ENCODE results near the gene GLDN.

GLDN gene

DNA sequence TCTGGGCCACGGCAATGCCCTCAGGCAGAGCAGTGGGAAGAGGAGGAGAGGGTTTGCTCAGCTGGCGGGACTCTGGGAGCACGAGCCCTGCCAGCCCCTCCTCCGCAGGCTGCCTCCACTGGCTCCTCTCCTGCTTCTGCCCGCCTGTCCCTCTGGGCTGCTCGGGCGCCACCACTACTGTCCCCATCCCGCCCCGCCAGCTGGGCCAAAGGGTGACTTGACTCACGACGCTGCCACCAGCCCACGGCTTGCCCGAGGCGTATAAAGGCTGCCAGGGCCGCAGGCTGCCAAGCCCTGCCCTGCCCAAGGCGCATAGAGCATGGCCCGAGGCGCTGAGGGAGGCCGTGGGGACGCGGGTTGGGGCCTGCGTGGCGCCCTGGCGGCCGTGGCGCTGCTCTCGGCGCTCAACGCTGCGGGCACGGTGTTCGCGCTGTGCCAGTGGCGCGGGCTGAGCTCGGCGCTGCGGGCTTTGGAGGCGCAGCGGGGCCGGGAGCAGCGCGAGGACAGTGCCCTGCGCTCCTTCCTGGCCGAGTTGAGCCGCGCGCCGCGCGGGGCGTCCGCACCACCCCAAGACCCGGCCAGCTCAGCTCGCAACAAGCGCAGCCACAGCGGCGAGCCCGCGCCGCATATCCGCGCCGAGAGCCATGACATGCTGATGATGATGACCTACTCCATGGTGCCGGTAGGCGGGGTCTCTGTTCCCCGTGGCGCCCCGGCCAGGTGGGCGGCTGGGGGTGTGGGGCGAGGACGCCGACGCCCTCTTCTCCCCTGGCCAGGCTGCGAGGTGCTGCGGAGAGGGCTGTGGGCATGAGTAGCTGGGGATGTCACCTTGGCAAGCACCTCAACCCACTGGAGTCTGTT lies at the start of gene GLDN:
Gene GLDN, plus strand, starts transcription at position 290 of the 861 bp plus-strand sequence. Its CDS starts 30 bp downstream, at position 320.
- DNase-seq: no peak

GRCh38 chr15:51298620-51299019 lies 42.8 kb upstream of the GLDN start:
- DNase-seq: no peak

DNA sequence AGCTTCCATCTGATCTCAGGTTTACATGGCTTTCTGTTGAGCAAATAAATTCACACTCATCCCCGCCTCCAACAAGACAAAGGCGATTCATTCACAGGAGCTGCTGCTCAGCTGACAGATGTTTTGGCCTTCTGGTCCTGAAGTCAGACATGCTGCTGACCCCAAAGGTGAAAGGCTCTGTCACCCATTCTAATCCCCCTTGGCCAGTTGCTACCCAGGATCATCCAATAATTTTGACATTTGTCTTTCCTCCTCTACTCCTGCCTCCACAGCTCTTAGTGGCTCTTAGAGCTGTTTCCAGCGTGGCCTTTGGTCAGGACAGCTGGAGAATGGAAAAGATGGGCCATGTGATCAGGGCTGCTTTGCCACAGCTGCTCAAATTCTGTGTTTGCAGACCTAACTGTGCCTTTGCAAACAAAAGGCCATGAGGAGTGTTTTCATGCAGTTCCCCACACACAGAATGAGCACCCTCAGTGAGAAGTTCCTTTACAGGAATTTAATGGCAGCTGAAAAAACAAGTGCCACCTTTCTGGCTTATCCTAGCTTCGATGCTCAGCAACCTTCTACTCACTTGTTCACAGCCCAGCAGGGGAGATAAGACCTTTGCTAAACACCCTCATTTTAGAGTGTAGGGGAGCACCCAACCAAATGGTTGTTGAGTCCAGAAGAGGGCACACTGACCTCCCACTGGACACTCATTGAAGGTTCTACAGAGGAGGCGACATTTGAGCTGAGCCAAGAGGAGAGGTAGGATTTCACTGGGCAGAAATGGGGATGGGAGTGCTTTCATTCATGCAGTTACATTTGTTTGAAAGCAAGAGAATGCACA lies 42.1 kb upstream of the GLDN start:
- DNase-seq: no peak

GRCh38 chr15:51302480-51302879 lies 39.0 kb upstream of the GLDN start:
- no peak for DNase-seq

DNA sequence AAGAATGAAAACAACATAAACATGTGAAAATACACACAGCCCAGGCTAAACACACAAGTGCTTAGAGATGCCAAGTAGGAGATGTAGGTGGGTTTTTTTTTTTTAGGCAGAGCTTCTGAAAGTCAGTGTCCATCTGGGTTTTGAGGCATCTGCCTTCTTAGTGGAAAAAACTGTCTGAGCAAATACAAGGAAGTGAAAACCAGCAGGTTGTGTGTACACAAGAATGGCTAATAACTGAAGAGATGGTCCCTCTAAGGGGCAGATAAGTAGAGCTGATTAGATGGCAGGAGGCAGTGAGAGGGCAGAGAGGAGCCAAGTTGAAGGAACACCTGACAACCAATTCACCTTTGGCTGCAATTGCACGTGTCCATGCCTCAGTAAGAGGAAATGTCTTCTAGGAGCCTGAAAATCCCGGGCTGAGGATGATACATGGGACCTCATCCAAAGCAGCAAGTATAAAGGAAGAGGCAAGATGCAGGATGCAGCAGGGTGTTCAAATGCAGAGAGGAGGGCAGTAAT lies 37.9 kb upstream of the GLDN start:
- DNase-seq: no peak

GRCh38 chr15:51307325-51307724 lies 34.1 kb upstream of the GLDN start:
- no peak for DNase-seq

DNA sequence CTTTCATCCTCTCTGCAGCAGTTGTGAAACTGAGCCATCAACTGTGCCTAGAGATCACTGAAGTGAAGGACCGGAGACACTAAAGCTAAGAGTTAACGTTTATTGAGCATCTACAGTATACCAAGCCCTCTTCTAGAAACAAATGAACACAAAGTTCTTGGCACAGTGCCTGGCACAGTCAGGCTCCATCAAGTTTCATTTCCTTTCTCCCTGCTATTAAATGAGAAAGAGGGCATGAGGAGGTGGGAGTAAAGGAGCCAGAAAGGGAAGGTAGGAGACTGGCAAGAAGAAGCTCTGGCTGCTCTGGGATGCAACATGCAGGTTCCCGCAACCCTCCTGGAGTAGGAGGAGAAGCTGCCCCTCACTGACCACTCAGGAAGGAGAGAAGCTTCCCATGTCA lies 33.6 kb upstream of the GLDN start:
- DNase-seq: no peak

- DNase-seq: no peak
These were observed 31.4 kb upstream of the GLDN start for GRCh38 chr15:51310064-51310463.

DNA sequence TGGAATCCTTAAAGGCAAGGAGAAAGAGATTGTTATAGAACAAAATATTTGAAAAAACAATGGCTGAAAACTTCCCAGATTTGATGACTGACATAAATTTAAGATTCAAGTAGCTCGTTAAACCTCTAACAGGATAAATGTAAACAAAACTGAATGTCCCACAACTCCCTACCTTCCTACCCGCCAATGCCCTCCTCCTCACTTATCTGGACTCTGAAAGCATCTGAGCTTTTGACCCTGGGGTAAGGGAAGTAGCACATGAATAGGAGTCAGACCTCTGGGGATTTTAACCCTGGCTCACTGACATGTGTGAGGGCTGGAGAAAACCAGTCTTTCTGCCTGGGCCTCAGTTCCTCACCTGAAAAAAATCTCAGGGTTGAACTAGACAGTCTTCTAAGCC lies 29.9 kb upstream of the GLDN start:
- no peak for DNase-seq

GRCh38 chr15:51312166-51313073 lies 29.0 kb upstream of the GLDN start:
- DNase-seq: no peak

DNA sequence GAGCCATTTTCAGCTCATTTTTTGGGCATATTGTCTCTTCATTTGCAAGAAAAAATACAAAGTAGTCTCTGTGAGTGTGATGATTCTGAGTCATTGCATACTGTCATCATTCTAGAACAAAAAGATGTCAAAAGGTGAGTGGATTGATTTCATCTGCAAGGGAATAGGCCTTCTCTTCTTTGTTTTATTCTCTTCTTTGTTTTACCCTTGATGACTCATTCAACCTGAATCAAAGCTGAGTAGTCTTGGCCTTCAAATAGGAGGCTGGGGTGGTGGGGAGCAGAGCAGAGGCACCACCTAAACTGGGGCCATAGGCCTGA lies 28.4 kb upstream of the GLDN start:
- no peak for DNase-seq

DNA sequence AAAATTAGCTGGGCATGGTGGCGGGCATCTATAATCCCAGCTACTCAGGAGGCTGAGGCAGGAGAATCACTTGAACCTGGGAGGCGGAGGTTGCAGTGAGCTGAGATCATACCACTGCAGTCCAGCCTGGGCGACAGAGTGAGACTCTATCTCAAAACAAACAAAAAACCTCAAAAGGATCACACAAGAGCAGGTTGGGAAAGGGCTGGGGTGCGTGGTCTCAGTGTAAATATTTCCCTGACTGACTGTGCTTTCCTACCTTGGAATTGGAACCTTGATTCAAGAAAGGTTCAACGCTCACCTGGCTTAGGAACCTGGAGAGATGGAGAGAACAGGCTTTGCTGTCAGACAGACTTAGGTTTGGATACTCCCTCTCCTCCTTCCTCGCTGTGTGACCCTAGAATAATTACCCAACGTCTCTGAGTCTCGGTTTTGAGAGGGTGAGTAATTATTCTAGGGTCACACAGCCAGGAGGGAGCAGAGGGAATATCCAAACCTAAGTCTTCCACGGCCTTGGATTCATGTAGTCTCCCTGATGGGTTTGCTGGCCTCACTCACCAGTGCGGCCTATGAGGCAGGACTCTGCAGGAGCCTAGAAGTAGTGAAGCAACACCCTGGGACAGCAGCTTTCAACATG lies 27.7 kb upstream of the GLDN start:
- no peak for DNase-seq

GRCh38 chr15:51314391-51315337 lies 26.8 kb upstream of the GLDN start:
- DNase-seq: no peak

GRCh38 chr15:51315726-51316125 lies 25.7 kb upstream of the GLDN start:
- no peak for DNase-seq

DNA sequence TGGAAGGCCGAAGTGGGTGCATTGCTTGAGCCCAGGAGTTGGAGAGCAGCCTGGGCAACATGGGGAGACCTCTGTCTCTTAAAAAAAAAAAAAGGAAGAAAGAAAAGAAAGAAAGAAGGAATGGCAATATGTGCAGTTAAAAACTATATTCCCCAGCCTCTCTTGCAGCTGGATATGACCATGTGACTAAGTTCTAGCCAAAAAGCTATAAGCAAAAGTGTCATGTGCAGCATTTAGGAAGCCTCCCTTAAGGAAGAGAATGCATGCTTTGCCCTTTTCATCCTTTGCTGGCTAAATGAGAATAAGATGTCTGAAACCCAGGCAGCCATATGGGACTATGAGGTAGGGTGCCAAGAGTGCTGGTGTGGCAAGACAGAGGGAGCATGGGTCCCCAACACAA lies 24.8 kb upstream of the GLDN start:
- no peak for DNase-seq

GRCh38 chr15:51318382-51319150 lies 22.9 kb upstream of the GLDN start:
- DNase-seq: no peak

DNA sequence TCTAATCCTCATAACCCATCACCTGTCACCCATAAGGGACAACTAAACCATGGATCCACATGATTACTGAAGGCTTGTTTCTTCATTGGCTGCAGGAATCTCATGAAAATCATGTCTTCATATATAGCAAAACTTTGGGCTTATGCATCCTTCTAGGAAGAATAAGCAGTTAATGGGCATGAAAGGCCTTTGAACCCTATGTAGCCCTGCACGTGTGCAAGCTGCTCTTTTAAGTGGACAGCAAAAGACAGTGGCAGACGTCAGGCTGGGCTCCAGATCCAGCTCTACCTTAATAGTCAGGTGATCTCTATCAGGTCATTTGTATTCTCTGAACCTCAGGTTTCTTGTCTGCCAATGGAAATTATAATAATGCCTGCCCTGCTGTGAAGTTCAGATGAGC lies 21.9 kb upstream of the GLDN start:
- no peak for DNase-seq

DNA sequence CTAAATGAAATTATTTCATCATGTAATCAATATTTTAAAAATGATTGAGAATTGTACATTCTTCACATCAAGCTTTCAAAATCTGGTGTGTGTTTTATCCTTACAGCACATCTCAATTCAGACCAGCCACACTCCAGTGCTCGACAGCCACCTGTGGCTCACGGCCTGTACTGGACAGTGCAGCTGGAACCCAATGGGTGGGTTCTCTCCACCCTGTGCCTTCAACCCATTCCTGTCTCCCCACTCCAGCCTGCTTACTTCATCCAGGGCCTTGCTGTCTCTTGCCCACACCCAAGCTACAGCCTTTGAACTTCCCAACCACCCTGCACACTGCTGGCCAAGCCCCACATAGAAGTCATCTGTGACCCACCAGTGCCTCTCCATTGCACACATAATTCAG lies 20.6 kb upstream of the GLDN start:
- no peak for DNase-seq

- no peak for DNase-seq
These were observed 20.1 kb upstream of the GLDN start for GRCh38 chr15:51321316-51321715.

GRCh38 chr15:51322621-51323296 lies 18.7 kb upstream of the GLDN start:
- DNase-seq: no peak

Measured in activated effector memory CD4-positive, alpha-beta T cell treated with anti-CD3 and anti-CD28 coated beads, Interleukin-2, amount 50 U/mL, for 16 hours (primary cell).